Smooth muscle cell (in vitro differentiated cells): Measurements from ENCODE around the gene TOP3B. TPM values are rescaled to one million over a fixed set of nuclear protein-coding genes. Genes with fewer than 3 reads are reported as not detected.

Experiments used
- DNase-seq: peaks from one replicate; lab custom pipeline; 2025; ENCODE audit not compliant: unreplicated experiment; lab: John Stamatoyannopoulos, UW
- H2AFZ ChIP-seq: fragments of 200-600 bp; sonication (generic); 2 replicates; pipeline ENCODE4 v1.6.0; 2016; ENCODE audit warnings: antibody characterized with exemption, low read depth, mild to moderate bottlenecking
- H3F3A ChIP-seq: fragments of 200-600 bp; sonication (generic); 2 replicates; pipeline ENCODE4 v1.6.0; 2017; ENCODE audit warnings: antibody characterized with exemption, low read depth
- H3K27ac ChIP-seq: fragments of 200-600 bp; sonication (generic); 2 replicates; pipeline ENCODE4 v1.5.1; 2016; ENCODE audit warnings: low read depth, mild to moderate bottlenecking
- H3K27me3 ChIP-seq: fragments of 200-600 bp; sonication (generic); 2 replicates; pipeline ENCODE4 v1.6.1; 2016; ENCODE audit warnings: low read depth, mild to moderate bottlenecking
- H3K36me3 ChIP-seq: fragments of 200-600 bp; sonication (generic); 2 replicates; pipeline ENCODE4 v1.5.1; 2016; ENCODE audit warnings: low read depth
- H3K4me1 ChIP-seq: fragments of 200-600 bp; sonication (generic); 2 replicates; pipeline ENCODE4 v1.5.1; 2016; ENCODE audit warnings: low read depth
- H3K4me2 ChIP-seq: fragments of 200-600 bp; sonication (generic); 2 replicates; pipeline ENCODE4 v1.6.0; 2016; ENCODE audit warnings: mild to moderate bottlenecking
- H3K4me3 ChIP-seq: fragments of 200-600 bp; sonication (generic); 2 replicates; pipeline ENCODE4 v1.5.1; 2016; ENCODE audit warnings: mild to moderate bottlenecking
- H3K79me2 ChIP-seq: fragments of 200-600 bp; sonication (generic); 2 replicates; pipeline ENCODE4 v1.6.0; 2016; ENCODE audit warnings: low read depth, mild to moderate bottlenecking
- H3K9ac ChIP-seq: fragments of 200-600 bp; sonication (generic); 2 replicates; pipeline ENCODE4 v1.6.0; 2016; ENCODE audit warnings: low read depth
- H3K9me3 ChIP-seq: fragments of 200-600 bp; sonication (generic); replicated peaks from 2 replicates; pipeline ENCODE4 v1.5.1; 2016; ENCODE audit warnings: low read depth
- H4K20me1 ChIP-seq: fragments of 200-600 bp; sonication (generic); 2 replicates; pipeline ENCODE4 v1.6.0; 2016; ENCODE audit warnings: low read depth
- CTCF ChIP-seq: fragments of 200-600 bp; sonication (generic); IDR thresholded peaks from 2 replicates; pipeline ENCODE4 v1.5.1; 2017; ENCODE audit warnings: borderline replicate concordance, mild to moderate bottlenecking, antibody characterized with exemption; ENCODE audit not compliant: insufficient read depth, poor library complexity, severe bottlenecking
- WGBS: methylation state at CpG from one replicate; pipeline ENCODE4 v1.1.7; 2016; ENCODE audit warnings: low lambda C conversion rate; 5-methylcytosine and 5-hydroxymethylcytosine counted together
- polyA plus RNA-seq: library from polyadenylated mRNA; unstranded; fragments of >200 nt; fragmentation: Nextera tagmentation; extraction: Ambion mirVana; gene quantifications from 2 replicates; pipeline ENCODE4 v1.2.1, GENCODE V29; 2016
- total RNA-seq: library from RNA; depleted of rRNA; stranded (reverse); fragments of >200 nt; gene quantifications from 2 replicates; pipeline ENCODE4 v1.2.3, GENCODE V29; 2014

The TOP3B gene
- total and polyA plus RNA-seq, 2 experiments from 2014 or later: 15.2 to 17.6 TPM

- no peak overlapping the region for H3K9ac ChIP-seq
- H3F3A ChIP-seq: no peaks in the 10 kb centered on the region
- 95% methylated on average over 11 of the region's 11 CpGs for WGBS
- no peak overlapping the region for H3K27ac ChIP-seq
- H3K4me1 ChIP-seq: peaks cover 8% of the 10 kb centered on the region
- no peaks in the 10 kb centered on the region for H3K27me3 ChIP-seq
- H2AFZ ChIP-seq: no peak overlapping the region
- no peak overlapping the region for H3K4me3 ChIP-seq
- no peaks in the 10 kb centered on the region for H3K9me3 ChIP-seq
- H3K36me3 ChIP-seq: no peaks in the 10 kb centered on the region
- no peak for TF ChIP-seq CTCF
- DNase-seq: no peak
- no peak overlapping the region for H3K4me2 ChIP-seq
- H3K79me2 ChIP-seq: peaks cover 25% of the 10 kb centered on the region
- peaks cover 12% of the 10 kb centered on the region for H4K20me1 ChIP-seq
Measured at GRCh38 chr22:21978564-21979386, 3.8 kb downstream of the TOP3B start.

- Histone ChIP-seq H3K36me3 (no peaks in the 10 kb centered on the region), H3K27me3 (no peaks in the 10 kb centered on the region), H3F3A (no peaks in the 10 kb centered on the region), H3K9ac (no peak overlapping the region), H3K4me3 (no peak overlapping the region), H3K4me2 (no peak overlapping the region), H3K9me3 (no peaks in the 10 kb centered on the region), H2AFZ (no peak overlapping the region), H3K27ac (no peak overlapping the region), H3K79me2 (peaks cover 24% of the 10 kb centered on the region), H3K4me1 (peaks cover 8% of the 10 kb centered on the region), H4K20me1 (peaks cover 12% of the 10 kb centered on the region)
- WGBS: 100% methylated on average over 1 of the region's 1 CpG
- no peak for DNase-seq
- no peak for TF ChIP-seq CTCF
Measured at GRCh38 chr22:21977814-21978213, 4.8 kb downstream of the TOP3B start.

- Histone ChIP-seq H3K9me3 (no peaks in the 10 kb centered on the region), H3K9ac (no peak overlapping the region), H3K79me2 (peaks cover 5% of the 10 kb centered on the region), H3K27me3 (no peaks in the 10 kb centered on the region), H3K36me3 (no peaks in the 10 kb centered on the region), H3K4me2 (no peak overlapping the region), H3F3A (no peaks in the 10 kb centered on the region), H4K20me1 (peaks cover 19% of the 10 kb centered on the region), H3K4me1 (no peaks in the 10 kb centered on the region), H2AFZ (no peak overlapping the region), H3K27ac (no peak overlapping the region), H3K4me3 (no peak overlapping the region)
- over 99% methylated on average over 5 of the region's 5 CpGs for WGBS
- no peak for TF ChIP-seq CTCF
- DNase-seq: no peak
Measured at GRCh38 chr22:21975854-21976345, 6.7 kb downstream of the TOP3B start.
